Measurements from ENCODE around the gene MAP7D2. TPM values are rescaled to one million over a fixed set of nuclear protein-coding genes. Genes with fewer than 3 reads are reported as not detected.

MAP7D2 gene
- total RNA-seq, 1 donor from 2014 or later = 0.98 TPM

- H3K36me3 ChIP-seq = no peaks in the 10 kb centered on the region
- no peaks in the 10 kb centered on the region for H3K9me3 ChIP-seq
- no peaks in the 10 kb centered on the region for H3K27me3 ChIP-seq
- H3K27ac ChIP-seq = no peak overlapping the region
- intact Hi-C loops (cut with DNase I) = no loop called here
- TF ChIP-seq CTCF (IDR thresholded peaks at IDR 0.05) = no peak
- TF ChIP-seq POLR2AphosphoS5 (IDR thresholded peaks at IDR 0.05; ENCODE audit: insufficient read depth in 1 of 2, low read depth in 1 of 2) = no peak
- TF ChIP-seq POLR2A (IDR thresholded peaks at IDR 0.05) = no peak
- no peak for DNase-seq (ENCODE audit: extremely low spot score in 2 of 2)
- no peaks in the 10 kb centered on the region for H3K4me1 ChIP-seq
- H3K4me3 ChIP-seq = no peak overlapping the region
Observed at GRCh38 chrX:19958552-19959486, 157.9 kb downstream of the MAP7D2 start.

- Histone ChIP-seq H3K4me1 (no peaks in the 10 kb centered on the region), H3K4me3 (no peak overlapping the region), H3K27ac (no peak overlapping the region), H3K27me3 (no peaks in the 10 kb centered on the region), H3K36me3 (no peaks in the 10 kb centered on the region), H3K9me3 (no peaks in the 10 kb centered on the region)
- DNase-seq (ENCODE audit: extremely low spot score in 2 of 2) = no peak
- TF ChIP-seq POLR2AphosphoS5 (IDR thresholded peaks at IDR 0.05; ENCODE audit: insufficient read depth in 1 of 2, low read depth in 1 of 2) = no peak
- TF ChIP-seq POLR2A (IDR thresholded peaks at IDR 0.05) = no peak
- intact Hi-C loops (cut with DNase I) = no loop called here
Observed at GRCh38 chrX:19956923-19957322, 159.8 kb downstream of the MAP7D2 start.

MicroRNAs within 50 kb of the gene (microRNA counts, 767-probe panel; counts per million panel counts)
- 238 to 261 counts per million in 2 donors for microRNA hsa-miR-23c

Small RNA genes lying within 50 kb of the gene (microRNA-seq; reads per million reads assigned to microRNA genes)
- gene MIR23C (ENCODE audit: borderline number of aligned reads, borderline replicate concordance) = 315 reads per million, percentile 65 among the genes with 10 or more reads in this experiment

Small RNA genes lying within 50 kb of the gene (small RNA-seq; reads per million reads assigned to genes)
- gene MIR23C (0.26 reads per million), gene RF00019 (not detected), gene RF00493 (21.7 reads per million, percentile 95 among the genes with 10 or more reads in this experiment), gene RF00494 (not detected)

Other genes with a start within 250 kb of the MAP7D2 start
- 16.9 TPM for gene SH3KBP1, start 229.3 kb downstream of the MAP7D2 start, total RNA-seq
- gene BCLAF3, start 125.8 kb downstream of the MAP7D2 start, total RNA-seq = 11.8 TPM
- gene EIF1AX, start 24.9 kb upstream of the MAP7D2 start, total RNA-seq = 47.6 TPM
- gene RPS6KA3, start 150.0 kb upstream of the MAP7D2 start, total RNA-seq = 22.8 TPM